Nucleus accumbens (tissue), 56 donors: ENCODE data around the gene DUSP15.

ENCODE experiments used
- DNase-seq, 56 donors: peaks; one replicate each; lab custom pipeline; 2025; lab: John Stamatoyannopoulos, UW

DUSP15 gene

GRCh38 chr20:31869942-31870725 lies at the start of gene DUSP15, which contains the start of gene TTLL9:
Gene DUSP15 (minus strand): TSS chr20:31870527. CDS start chr20:31870337, 190 bp downstream.
Gene TTLL9 (plus strand): TSS chr20:31870634. CDS start chr20:31871127, 493 bp downstream.
- peak in 51 of 56 donors; percentile 35 to 90 (median 71) for DNase-seq

GRCh38 chr20:31919410-31920155 lies 49.3 kb upstream of the DUSP15 start:
- no peak for DNase-seq

GRCh38 chr20:31918466-31919105 lies 48.3 kb upstream of the DUSP15 start:
- no peak for DNase-seq

- peak in 1 of 56 donors; percentile 3 for DNase-seq
These were observed 47.7 kb upstream of the DUSP15 start for GRCh38 chr20:31917962-31918412.

GRCh38 chr20:31916708-31917107 lies 46.4 kb upstream of the DUSP15 start:
- no peak for DNase-seq

GRCh38 chr20:31915491-31916280 lies 45.4 kb upstream of the DUSP15 start:
- no peak for DNase-seq

- DNase-seq: no peak
These were observed 43.8 kb upstream of the DUSP15 start for GRCh38 chr20:31914170-31914569.

GRCh38 chr20:31913431-31914157 lies 43.3 kb upstream of the DUSP15 start:
- no peak for DNase-seq

GRCh38 chr20:31910071-31910803 lies 39.9 kb upstream of the DUSP15 start:
- DNase-seq: no peak

- no peak for DNase-seq
These were observed 39.1 kb upstream of the DUSP15 start for GRCh38 chr20:31909253-31910070.

- no peak for DNase-seq
These were observed 38.1 kb upstream of the DUSP15 start for GRCh38 chr20:31908424-31908823.

- no peak for DNase-seq
These were observed 37.7 kb upstream of the DUSP15 start for GRCh38 chr20:31908016-31908415.

- DNase-seq: no peak
These were observed 36.7 kb upstream of the DUSP15 start for GRCh38 chr20:31907046-31907445.

- DNase-seq: no peak
These were observed 35.7 kb upstream of the DUSP15 start for GRCh38 chr20:31906001-31906400.

- no peak for DNase-seq
These were observed 33.5 kb upstream of the DUSP15 start for GRCh38 chr20:31903627-31904386.

- DNase-seq: no peak
These were observed 31.3 kb upstream of the DUSP15 start for GRCh38 chr20:31901615-31902014.

GRCh38 chr20:31897541-31897940 lies 27.2 kb upstream of the DUSP15 start:
- DNase-seq: peak in 3 of 56 donors; percentile 2 to 26 (median 9)
